H1 (cell line): Measurements from ENCODE around the gene GPR34. TPM values are rescaled to one million over a fixed set of nuclear protein-coding genes. Genes with fewer than 3 reads are reported as not detected.

Experiments
- CTCF ChIA-PET: fragments of 300-600 bp; sonication (Branson Sonifier 250); formaldehyde crosslinking; loops from one replicate; lab custom pipeline; 2021; ENCODE audit not compliant: partially characterized antibody; lab: Charles Lee
- POLR2A ChIA-PET: fragments of 300-600 bp; sonication (Branson Sonifier 250); formaldehyde crosslinking; loops from one replicate; lab custom pipeline; 2021; ENCODE audit warnings: inconsistent platforms; ENCODE audit not compliant: partially characterized antibody; lab: Charles Lee
- DNase-seq, 2 experiments: peaks; one replicate each; pipeline versions ENCODE4 v3.0.0 to v3.0.0-alpha.2; 2010 to 2022; ENCODE audit warnings: low spot score in 2 of 2, low read depth in 1 of 2, mixed read lengths in 1 of 2
- FAIRE-seq: peaks from 2 replicates; lab custom pipeline; 2011; peaks lifted over from hg19 to GRCh38; lab: Jason Lieb, UNC
- H2AFZ ChIP-seq: 2 replicates; pipeline ENCODE4 v1.8.1; 2012; ENCODE audit warnings: low read length, inconsistent platforms
- H2AK5ac ChIP-seq: 2 replicates; pipeline ENCODE4 v1.6.1; 2013; ENCODE audit warnings: low read depth, low read length
- H2BK120ac ChIP-seq: replicated peaks from 2 replicates; pipeline ENCODE3; 2013; ENCODE audit warnings: low read depth, low read length, inconsistent platforms
- H2BK12ac ChIP-seq: 2 replicates; pipeline ENCODE4 v1.6.1; 2013; ENCODE audit warnings: low read depth, low read length
- H2BK15ac ChIP-seq: 2 replicates; pipeline ENCODE4 v1.6.1; 2013; ENCODE audit warnings: low read length
- H2BK20ac ChIP-seq: 2 replicates; pipeline ENCODE4 v1.6.1; 2013; ENCODE audit warnings: low read length
- H2BK5ac ChIP-seq: 2 replicates; pipeline ENCODE4 v1.6.1; 2013; ENCODE audit warnings: low read depth, low read length
- H3K14ac ChIP-seq: 2 replicates; pipeline ENCODE4 v1.6.1; 2013; ENCODE audit warnings: inconsistent platforms; ENCODE audit not compliant: insufficient read length
- H3K18ac ChIP-seq: 2 replicates; pipeline ENCODE4 v1.6.1; 2013; ENCODE audit warnings: low read length; ENCODE audit errors: extremely low read depth
- H3K23ac ChIP-seq: 2 replicates; pipeline ENCODE4 v1.6.1; 2013; ENCODE audit warnings: inconsistent platforms; ENCODE audit not compliant: insufficient read length
- H3K23me2 ChIP-seq: 2 replicates; pipeline ENCODE4 v1.6.1; 2013; ENCODE audit warnings: low read depth, low read length
- H3K27ac ChIP-seq: 2 replicates; pipeline ENCODE4 v1.6.1; 2011; ENCODE audit warnings: low read depth, low read length, inconsistent platforms
- H3K27me3 ChIP-seq, 4 experiments: replicated peaks in 1 of 4; 1 replicate in 1 of 4; 2 replicates in 3 of 4; pipeline versions ENCODE4 v1.6.1 to v1.8.1; 2011 to 2013; ENCODE audit warnings: low read length in 3 of 4, mild to moderate bottlenecking in 3 of 4, inconsistent platforms in 2 of 4, mixed read lengths in 2 of 4, moderate library complexity in 1 of 4; ENCODE audit not compliant: control insufficient read depth in 3 of 4, insufficient read depth in 3 of 4; ENCODE audit errors: extremely low read depth in 1 of 4
- H3K36me3 ChIP-seq, 4 experiments: 2 replicates each; pipeline versions ENCODE4 v1.6.1 to v1.8.1; 2011 to 2013; ENCODE audit warnings: mild to moderate bottlenecking in 4 of 4, low read length in 3 of 4, moderate library complexity in 2 of 4, control low read depth in 1 of 4, inconsistent platforms in 1 of 4; ENCODE audit not compliant: insufficient read depth in 4 of 4, control insufficient read depth in 2 of 4
- H3K4ac ChIP-seq: replicated peaks from 2 replicates; pipeline ENCODE3; 2013; ENCODE audit warnings: low read length, low read depth, mixed read lengths, inconsistent platforms; ENCODE audit not compliant: insufficient read length
- H3K4me1 ChIP-seq, 4 experiments: replicated peaks in 1 of 4; 1 replicate in 1 of 4; 2 replicates in 3 of 4; pipeline versions ENCODE4 v1.6.1 to v1.8.1; 2011 to 2013; ENCODE audit warnings: low read length in 3 of 4, inconsistent platforms in 2 of 4, mixed read lengths in 1 of 4; ENCODE audit not compliant: insufficient read depth in 4 of 4, control insufficient read depth in 3 of 4
- H3K4me2 ChIP-seq, 2 experiments: 2 replicates each; pipeline versions ENCODE4 v1.6.1 to v1.8.1; 2011 to 2013; ENCODE audit warnings: low read depth in 2 of 2, low read length in 2 of 2, control low read depth in 1 of 2, inconsistent platforms in 1 of 2, mild to moderate bottlenecking in 1 of 2; ENCODE audit not compliant: insufficient read depth in 1 of 2
- H3K4me3 ChIP-seq, 4 experiments: fragments of 200-600, 300-600 bp in 1 of 4; sonication (generic), shearing (Covaris generic), sonication (Bioruptor Twin) in 1 of 4; 2 replicates each; pipeline versions ENCODE4 v1.5.1 to v1.8.1; 2011 to 2016; ENCODE audit warnings: low read length in 4 of 4, low read depth in 3 of 4, control low read depth in 2 of 4, inconsistent platforms in 2 of 4, mild to moderate bottlenecking in 2 of 4, mixed read lengths in 1 of 4, moderate library complexity in 1 of 4; ENCODE audit not compliant: insufficient read depth in 2 of 4; ENCODE audit errors: extremely low read depth in 1 of 4
- H3K56ac ChIP-seq: replicated peaks from 2 replicates; pipeline ENCODE3; 2013; ENCODE audit warnings: low read depth, mild to moderate bottlenecking, mixed read lengths, low read length, inconsistent platforms; ENCODE audit not compliant: insufficient read length
- H3K79me1 ChIP-seq: 2 replicates; pipeline ENCODE4 v1.6.1; 2013; ENCODE audit warnings: low read depth, low read length, control low read depth
- H3K79me2 ChIP-seq, 2 experiments: 2 replicates each; pipeline versions ENCODE4 v1.6.1 to v1.8.1; 2012 to 2013; ENCODE audit warnings: low read length in 2 of 2, mild to moderate bottlenecking in 2 of 2, inconsistent platforms in 1 of 2; ENCODE audit not compliant: insufficient read depth in 2 of 2, control insufficient read depth in 1 of 2
- H3K9ac ChIP-seq, 4 experiments: replicated peaks in 1 of 4; 1 replicate in 1 of 4; 2 replicates in 3 of 4; pipeline versions ENCODE4 v1.6.1 to v1.8.1; 2011 to 2013; ENCODE audit warnings: low read depth in 3 of 4, low read length in 3 of 4, control low read depth in 2 of 4, mild to moderate bottlenecking in 2 of 4, moderate library complexity in 2 of 4, inconsistent platforms in 1 of 4; ENCODE audit errors: extremely low read depth in 1 of 4
- H3K9me3 ChIP-seq, 2 experiments: 2 replicates each; pipeline versions ENCODE4 v1.6.1 to v1.8.1; 2012 to 2013; ENCODE audit warnings: mild to moderate bottlenecking in 2 of 2, moderate library complexity in 2 of 2, control low read depth in 1 of 2, inconsistent platforms in 1 of 2, low read depth in 1 of 2, low read length in 1 of 2, mixed read lengths in 1 of 2; ENCODE audit not compliant: insufficient read depth in 2 of 2
- H4K20me1 ChIP-seq, 2 experiments: replicated peaks in 1 of 2; 2 replicates each; pipeline versions ENCODE3 to v1.8.1; 2011 to 2013; ENCODE audit warnings: inconsistent platforms in 2 of 2, low read length in 2 of 2, mild to moderate bottlenecking in 1 of 2; ENCODE audit not compliant: insufficient read depth in 2 of 2, control insufficient read depth in 1 of 2
- H4K5ac ChIP-seq: 2 replicates; pipeline ENCODE4 v1.6.1; 2013; ENCODE audit warnings: low read length, low read depth, mixed read lengths, inconsistent platforms; ENCODE audit not compliant: insufficient read length
- H4K8ac ChIP-seq: 2 replicates; pipeline ENCODE4 v1.8.0; 2013; ENCODE audit warnings: mild to moderate bottlenecking, moderate library complexity, low read length, inconsistent platforms; ENCODE audit not compliant: insufficient read depth; ENCODE audit errors: extremely low read depth
- H4K91ac ChIP-seq: replicated peaks from 2 replicates; pipeline ENCODE3; 2013; ENCODE audit warnings: low read length, mixed read lengths, inconsistent platforms; ENCODE audit not compliant: insufficient read length
- SRF ChIP-seq: IDR thresholded peaks from 2 replicates; pipeline ENCODE4 v1.6.1; 2011; ENCODE audit warnings: mild to moderate bottlenecking, low read depth, low read length, moderate library complexity
- WGBS, 2 experiments: shearing (Covaris generic) in 1 of 2; methylation state at CpG; one replicate each; pipeline versions ENCODE4 v1.1.6 to v1.1.7; 2013 to 2015; ENCODE audit warnings: low lambda C conversion rate in 2 of 2, mixed read lengths in 2 of 2, inconsistent platforms in 1 of 2, low coverage in 1 of 2, missing lambda C conversion rate in 1 of 2; ENCODE audit not compliant: insufficient replicate concordance in 2 of 2, insufficient coverage in 1 of 2, insufficient read length in 1 of 2; ENCODE audit errors: extremely low coverage in 1 of 2, missing lambda C conversion rate in 1 of 2; 5-methylcytosine and 5-hydroxymethylcytosine counted together
- polyA plus RNA-seq, 7 experiments: library from polyadenylated mRNA; depleted of rRNA in 3 of 7; stranded (reverse) in 5 of 7; unstranded in 2 of 7; fragments of >200 nt in 5 of 7; fragments of 200-250 nt in 2 of 7; gene quantifications; 1 replicate in 5 of 7; 2 replicates in 1 of 7; 4 replicates in 1 of 7; pipeline versions ENCODE4 v1.2.1 to v1.2.3, GENCODE V29; 2011 to 2013; ENCODE audit warnings: missing spikeins in 2 of 7, mixed read lengths in 2 of 7
- total RNA-seq: library from RNA; stranded (reverse); fragmentation: NEBNext Ultra II Directional; extraction: Animal tissue kit (Norgen Biotek cat#: 25700); gene quantifications from 2 replicates; pipeline ENCODE4 v1.2.1, GENCODE V29; 2021
- TF ChIP-seq, protein P1 (sequence below): IDR thresholded peaks from 2 replicates; pipeline ENCODE4 v1.6.1; 2012; ENCODE audit warnings: inconsistent platforms

The GPR34 gene
- total and polyA plus RNA-seq, 2 of the 8 experiments (the other 6 are each of a cell fraction or from before 2014, with no cell fraction given), result not detected

DNA sequence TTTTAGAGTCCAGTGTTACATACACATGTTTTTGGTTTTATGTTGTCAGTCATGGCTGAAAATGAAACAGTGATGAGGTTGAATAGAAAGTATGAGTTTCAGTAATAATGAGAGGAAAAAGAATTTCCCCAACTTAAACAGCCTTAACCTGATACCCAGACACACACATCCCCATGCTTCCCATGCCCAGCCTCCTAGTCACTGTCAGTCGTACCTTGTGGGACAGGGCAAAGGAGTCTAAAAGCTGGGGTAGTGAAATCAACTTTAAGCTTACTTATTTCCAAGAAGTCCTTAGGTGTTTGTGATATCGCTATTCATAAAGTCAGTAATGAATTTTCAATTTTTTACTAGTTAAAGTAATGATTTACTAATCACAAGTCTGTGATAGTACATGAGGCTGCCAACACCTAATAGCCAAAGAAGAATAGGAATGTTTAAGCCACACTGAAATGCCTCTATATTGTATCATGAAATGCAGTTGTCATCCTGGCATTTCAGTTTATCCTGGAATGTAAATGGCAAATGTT is 24.3 kb upstream of the GPR34 start:
- H3K56ac ChIP-seq, result no peak overlapping the region
- no peak overlapping the region for H3K14ac ChIP-seq
- H3K9me3 ChIP-seq, result no peaks in the 10 kb centered on the region
- H3K36me3 ChIP-seq, result peaks cover 0 to 8% (median 4%) of the 10 kb centered on the region in 4 experiments; a peak in 5 of 8 replicates
- no peak overlapping the region for H4K91ac ChIP-seq
- no peak overlapping the region for H2AK5ac ChIP-seq
- H3K18ac ChIP-seq, result no peak overlapping the region
- H4K8ac ChIP-seq, result no peak overlapping the region
- H2BK120ac ChIP-seq, result no peak overlapping the region
- H3K4me1 ChIP-seq, result no peaks in the 10 kb centered on the region
- H2BK15ac ChIP-seq, result no peak overlapping the region
- H3K9ac ChIP-seq, result no peak overlapping the region
- H3K27me3 ChIP-seq, result no peaks in the 10 kb centered on the region
- H2BK20ac ChIP-seq, result no peak overlapping the region
- H3K23me2 ChIP-seq, result no peaks in the 10 kb centered on the region
- no peak overlapping the region for H2AFZ ChIP-seq
- H4K5ac ChIP-seq, result no peak overlapping the region
- no peak overlapping the region for H3K27ac ChIP-seq
- no peaks in the 10 kb centered on the region for H3K79me2 ChIP-seq
- no peak overlapping the region for H2BK12ac ChIP-seq
- DNase-seq (no peak), FAIRE-seq (no peak)
- H3K4me2 ChIP-seq, result no peak overlapping the region
- ChIA-PET POLR2A (no interaction called here), CTCF (no interaction called here)
- no peak overlapping the region for H3K23ac ChIP-seq
- TF ChIP-seq, protein P1, sequence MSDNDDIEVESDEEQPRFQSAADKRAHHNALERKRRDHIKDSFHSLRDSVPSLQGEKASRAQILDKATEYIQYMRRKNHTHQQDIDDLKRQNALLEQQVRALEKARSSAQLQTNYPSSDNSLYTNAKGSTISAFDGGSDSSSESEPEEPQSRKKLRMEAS, result no peak
- no peak for TF ChIP-seq SRF
- no peak overlapping the region for H3K4me3 ChIP-seq
- no peaks in the 10 kb centered on the region for H4K20me1 ChIP-seq
- no peak overlapping the region for H3K4ac ChIP-seq
- no peaks in the 10 kb centered on the region for H3K79me1 ChIP-seq
- 96% methylated on average over 2 of the region's 2 CpGs; no CpG with 5 or more reads in 1 of the 2 experiments for WGBS, 2 experiments
- H2BK5ac ChIP-seq, result no peak overlapping the region
